ENCODE measurements around the gene GOLGA6L9. TPM values are rescaled to one million over a fixed set of nuclear protein-coding genes. Genes with fewer than 3 reads are reported as not detected.
"Not testable (repeated sequence)": the region's sequence is repeated elsewhere in the genome, so short reads cannot be mapped to it uniquely, and the experiment has no call there.

GOLGA6L9 gene
- total RNA-seq (2021) = 3.9 TPM in 2 replicates
- long read RNA-seq, partial matches to known transcripts = 0 of 1 reads
- long read RNA-seq, other reads (novel, unspliced or antisense) = 1 of 1 reads

GRCh38 chr15:82429693-82430092 lies at the start of gene GOLGA6L9:
GOLGA6L9 (plus strand) TSS chr15:82429816; CDS start chr15:82430080, 264 bp downstream.
- H2AFZ ChIP-seq (ENCODE audit: low read length); H3K9me3 Mint-ChIP-seq; H2BK5ac ChIP-seq (ENCODE audit: insufficient read length, low read length); H3K4me1 Mint-ChIP-seq; H2BK20ac ChIP-seq (ENCODE audit: low read depth, low read length, poor library complexity, severe bottlenecking); H3K14ac ChIP-seq (ENCODE audit: insufficient read depth, low read length); H3K27me3 ChIP-seq (ENCODE audit: insufficient read depth, low read length); H3K27ac ChIP-seq (ENCODE audit: insufficient read length, low read depth, low read length); H3K36me3 Mint-ChIP-seq (ENCODE audit: insufficient read depth in 1 of 3, low read depth in 3 of 3); H3K27ac Mint-ChIP-seq; H3K9me3 ChIP-seq (ENCODE audit: control insufficient read depth, low read depth, low read length); H3K4me1 ChIP-seq (ENCODE audit: insufficient read depth, low read length); H4K5ac ChIP-seq (ENCODE audit: insufficient read length, low read depth, low read length); H3K4ac ChIP-seq (ENCODE audit: low read depth, low read length); H3K79me2 ChIP-seq (ENCODE audit: insufficient read depth, low read length); H3K4me2 ChIP-seq (ENCODE audit: insufficient read depth, insufficient read length, low read length); H2AK5ac ChIP-seq (ENCODE audit: insufficient read length, low read length); H4K20me1 ChIP-seq (ENCODE audit: control insufficient read depth, insufficient read depth, insufficient read length); H3K9ac ChIP-seq (ENCODE audit: extremely low read depth, insufficient read length, low read length); H3K23ac ChIP-seq (ENCODE audit: insufficient read length, low read depth, low read length); H4K8ac ChIP-seq (replicated peaks; ENCODE audit: insufficient read length, low read depth, low read length); H3K79me1 ChIP-seq (ENCODE audit: insufficient read depth, low read depth, low read length, poor library complexity, severe bottlenecking); H3K56ac ChIP-seq (ENCODE audit: insufficient read length, low read depth, low read length); H2BK12ac ChIP-seq (ENCODE audit: insufficient read length, low read depth, low read length); H2BK120ac ChIP-seq (ENCODE audit: low read depth, low read length, poor library complexity, severe bottlenecking); H3K4me3 Mint-ChIP-seq; H3K23me2 ChIP-seq (ENCODE audit: insufficient read length, low read depth, low read length, poor library complexity, severe bottlenecking); H4K91ac ChIP-seq (ENCODE audit: insufficient read length, low read depth, low read length); H3K18ac ChIP-seq (ENCODE audit: insufficient read length, low read depth, low read length); H3K27me3 Mint-ChIP-seq (ENCODE audit: low read depth); H3T11ph ChIP-seq (ENCODE audit: low read length); H2BK15ac ChIP-seq (ENCODE audit: low read depth, low read length): not testable (repeated sequence)
- no CpG with 5 or more reads among the region's 9 CpGs for WGBS (ENCODE audit: extremely low coverage, insufficient read length, low lambda C conversion rate)
- DNase-seq = peak; percentile 66

GRCh38 chr15:82381330-82381955 lies 48.2 kb upstream of the GOLGA6L9 start:
- H2BK120ac ChIP-seq (ENCODE audit: low read depth, low read length, poor library complexity, severe bottlenecking); H2AK5ac ChIP-seq (ENCODE audit: insufficient read length, low read length); H2BK15ac ChIP-seq (ENCODE audit: low read depth, low read length); H3K9ac ChIP-seq (ENCODE audit: extremely low read depth, insufficient read length, low read length); H3K9me3 ChIP-seq (ENCODE audit: control insufficient read depth, low read depth, low read length); H4K20me1 ChIP-seq (ENCODE audit: control insufficient read depth, insufficient read depth, insufficient read length); H3K4me1 ChIP-seq (ENCODE audit: insufficient read depth, low read length); H4K8ac ChIP-seq (replicated peaks; ENCODE audit: insufficient read length, low read depth, low read length); H3K23ac ChIP-seq (ENCODE audit: insufficient read length, low read depth, low read length); H4K91ac ChIP-seq (ENCODE audit: insufficient read length, low read depth, low read length); DNase-seq; H3K9me3 Mint-ChIP-seq; H2AFZ ChIP-seq (ENCODE audit: low read length); H3K27me3 Mint-ChIP-seq (ENCODE audit: low read depth); H3K4ac ChIP-seq (ENCODE audit: low read depth, low read length); H3K18ac ChIP-seq (ENCODE audit: insufficient read length, low read depth, low read length); H4K5ac ChIP-seq (ENCODE audit: insufficient read length, low read depth, low read length); H3K36me3 Mint-ChIP-seq (ENCODE audit: insufficient read depth in 1 of 3, low read depth in 3 of 3); H3T11ph ChIP-seq (ENCODE audit: low read length); H3K27ac ChIP-seq (ENCODE audit: insufficient read length, low read depth, low read length); H3K79me2 ChIP-seq (ENCODE audit: insufficient read depth, low read length); H3K4me2 ChIP-seq (ENCODE audit: insufficient read depth, insufficient read length, low read length); H2BK20ac ChIP-seq (ENCODE audit: low read depth, low read length, poor library complexity, severe bottlenecking); H3K27ac Mint-ChIP-seq; H3K14ac ChIP-seq (ENCODE audit: insufficient read depth, low read length); H3K27me3 ChIP-seq (ENCODE audit: insufficient read depth, low read length); H3K4me3 Mint-ChIP-seq; H3K56ac ChIP-seq (ENCODE audit: insufficient read length, low read depth, low read length); H2BK5ac ChIP-seq (ENCODE audit: insufficient read length, low read length); H3K23me2 ChIP-seq (ENCODE audit: insufficient read length, low read depth, low read length, poor library complexity, severe bottlenecking); H3K79me1 ChIP-seq (ENCODE audit: insufficient read depth, low read depth, low read length, poor library complexity, severe bottlenecking); H2BK12ac ChIP-seq (ENCODE audit: insufficient read length, low read depth, low read length): not testable (repeated sequence)
- H3K4me1 Mint-ChIP-seq = peaks cover 36% of the 10 kb centered on the region in 2 experiments
- no CpG with 5 or more reads among the region's 11 CpGs for WGBS (ENCODE audit: extremely low coverage, insufficient read length, low lambda C conversion rate)

All from H9 (cell line).